AG09309 (cell line): Measurements from ENCODE around the gene CCSAP.

Experiments
- DNase-seq: peaks from one replicate; pipeline ENCODE4 v3.0.0-alpha.2; 2010; ENCODE audit warnings: low read depth
- H3K4me3 ChIP-seq: 2 replicates; pipeline ENCODE4 v1.5.1; 2011; ENCODE audit warnings: mild to moderate bottlenecking, low read depth, low read length, moderate library complexity; ENCODE audit not compliant: control insufficient read depth
- TF ChIP-seq, protein P1 (sequence below): IDR thresholded peaks from 2 replicates; pipeline ENCODE4 v1.5.1; 2011; ENCODE audit warnings: mild to moderate bottlenecking, low read depth, low read length, inconsistent platforms; ENCODE audit not compliant: insufficient read depth, control insufficient read depth; ENCODE audit errors: missing control alignments

Gene CCSAP, protein sequence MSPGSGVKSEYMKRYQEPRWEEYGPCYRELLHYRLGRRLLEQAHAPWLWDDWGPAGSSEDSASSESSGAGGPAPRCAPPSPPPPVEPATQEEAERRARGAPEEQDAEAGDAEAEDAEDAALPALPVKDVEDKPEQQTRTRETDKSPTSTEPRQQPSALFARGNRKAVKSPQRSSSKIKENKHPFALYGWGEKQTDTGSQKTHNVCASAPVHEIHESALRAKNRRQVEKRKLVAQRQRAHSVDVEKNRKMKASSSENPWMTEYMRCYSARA

DNA sequence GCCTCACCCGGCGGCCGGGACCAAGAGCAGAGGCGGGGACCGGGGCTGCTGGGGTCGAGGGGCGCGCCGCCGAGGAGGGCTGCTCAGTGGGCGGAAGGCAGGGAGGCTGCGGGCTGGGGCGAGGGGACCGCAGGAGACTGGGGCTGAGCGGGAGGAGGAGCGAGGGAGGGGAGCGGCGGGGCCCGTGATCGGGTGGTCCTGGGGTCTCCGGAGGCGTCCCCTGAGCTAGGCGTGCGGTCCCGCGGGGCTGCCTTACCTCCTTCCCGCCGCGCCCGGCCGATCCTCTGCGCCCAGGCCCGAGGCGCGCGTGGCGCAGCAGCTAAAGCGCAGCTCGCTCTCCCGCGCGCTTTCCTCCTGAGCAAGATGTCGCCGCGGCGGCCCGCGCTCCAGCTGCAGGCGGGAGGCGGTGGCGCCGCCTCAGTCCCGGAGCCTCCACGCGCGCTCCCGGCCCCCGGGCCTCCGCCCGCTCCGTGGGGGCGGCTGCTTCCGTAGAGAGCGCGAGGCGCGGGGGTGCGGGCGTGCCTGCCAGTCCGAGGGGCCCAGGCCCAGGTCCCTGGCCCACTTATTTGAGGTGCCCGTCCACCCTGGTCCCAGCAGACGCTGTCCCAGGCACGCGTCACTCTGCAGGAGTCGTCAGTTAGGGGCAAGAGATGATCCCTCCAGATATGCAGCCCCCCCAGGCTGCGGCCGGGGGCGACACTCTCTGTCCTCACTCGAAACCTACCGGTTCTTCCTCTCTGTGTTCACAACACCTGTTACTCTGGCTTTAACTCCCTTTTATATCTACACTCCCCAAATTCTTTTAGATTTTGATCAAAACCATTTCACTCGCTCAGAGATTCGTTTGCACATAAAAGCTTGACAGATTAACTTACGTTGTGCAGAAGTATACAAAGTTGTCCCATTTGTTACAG, at the start of gene CCSAP:
TSS of gene CCSAP (minus strand) at position 392 of the 914 bp plus-strand sequence. CDS start 582 bp downstream, outside the sequence.
- H3K4me3 ChIP-seq, result peak within 1 kb of the TSS; percentile 64
- no peak for DNase-seq
- TF ChIP-seq, protein P1, sequence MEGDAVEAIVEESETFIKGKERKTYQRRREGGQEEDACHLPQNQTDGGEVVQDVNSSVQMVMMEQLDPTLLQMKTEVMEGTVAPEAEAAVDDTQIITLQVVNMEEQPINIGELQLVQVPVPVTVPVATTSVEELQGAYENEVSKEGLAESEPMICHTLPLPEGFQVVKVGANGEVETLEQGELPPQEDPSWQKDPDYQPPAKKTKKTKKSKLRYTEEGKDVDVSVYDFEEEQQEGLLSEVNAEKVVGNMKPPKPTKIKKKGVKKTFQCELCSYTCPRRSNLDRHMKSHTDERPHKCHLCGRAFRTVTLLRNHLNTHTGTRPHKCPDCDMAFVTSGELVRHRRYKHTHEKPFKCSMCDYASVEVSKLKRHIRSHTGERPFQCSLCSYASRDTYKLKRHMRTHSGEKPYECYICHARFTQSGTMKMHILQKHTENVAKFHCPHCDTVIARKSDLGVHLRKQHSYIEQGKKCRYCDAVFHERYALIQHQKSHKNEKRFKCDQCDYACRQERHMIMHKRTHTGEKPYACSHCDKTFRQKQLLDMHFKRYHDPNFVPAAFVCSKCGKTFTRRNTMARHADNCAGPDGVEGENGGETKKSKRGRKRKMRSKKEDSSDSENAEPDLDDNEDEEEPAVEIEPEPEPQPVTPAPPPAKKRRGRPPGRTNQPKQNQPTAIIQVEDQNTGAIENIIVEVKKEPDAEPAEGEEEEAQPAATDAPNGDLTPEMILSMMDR, result no peak

DNA sequence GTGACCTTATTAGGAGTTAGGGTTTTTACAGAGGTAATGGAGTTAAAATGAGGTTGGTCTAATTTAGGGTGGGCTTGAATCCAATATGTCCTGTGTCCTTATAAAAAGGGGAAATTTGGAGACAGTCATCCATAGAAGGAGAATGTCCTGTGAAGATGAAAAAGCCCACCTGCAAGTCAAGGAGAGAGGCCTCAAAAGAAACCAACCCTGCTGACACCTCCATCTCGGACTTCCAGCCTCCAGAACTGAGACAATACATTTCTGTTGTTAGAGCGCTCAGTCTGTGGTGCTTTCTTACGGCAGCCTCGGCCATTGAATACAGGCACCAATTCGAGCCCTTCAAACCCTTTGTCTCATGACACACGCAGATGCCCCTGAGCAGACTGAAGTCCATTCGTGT, 47.3 kb upstream of the CCSAP start:
- no peak for DNase-seq
- TF ChIP-seq, protein P1, result no peak
- no peak overlapping the region for H3K4me3 ChIP-seq

DNA sequence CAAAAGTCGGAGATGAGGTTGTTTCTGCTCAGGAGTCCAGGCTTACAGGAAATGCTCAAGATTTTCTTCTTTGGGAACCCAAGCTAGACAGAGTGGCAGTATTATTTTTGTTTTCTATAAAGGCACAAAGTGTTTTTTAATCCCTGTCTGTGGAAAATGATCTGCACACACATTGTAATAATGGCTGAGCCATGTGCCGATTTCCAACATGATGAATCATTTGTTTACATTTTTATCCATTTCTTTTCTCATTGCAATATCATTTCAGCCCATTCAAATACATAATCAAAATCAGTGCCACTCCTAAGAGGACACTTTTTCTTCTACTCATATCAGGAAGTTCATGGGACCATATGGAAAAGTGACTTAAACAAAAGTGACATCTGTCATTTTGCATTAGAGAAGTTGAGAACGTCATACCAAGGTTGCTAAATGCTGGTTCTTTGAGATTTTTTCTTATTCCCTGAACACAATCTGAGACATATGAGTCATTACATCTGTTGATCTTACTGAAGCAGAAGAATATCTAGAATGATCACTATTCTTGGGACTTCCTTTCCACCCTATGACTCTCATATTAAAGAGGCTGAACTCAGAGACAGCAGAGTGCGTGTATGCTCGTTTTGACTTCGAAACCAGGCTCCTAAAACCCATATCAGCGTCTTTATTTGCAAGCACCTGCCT, 46.2 kb upstream of the CCSAP start:
- no peak overlapping the region for H3K4me3 ChIP-seq
- DNase-seq, result no peak
- TF ChIP-seq, protein P1, result no peak

DNA sequence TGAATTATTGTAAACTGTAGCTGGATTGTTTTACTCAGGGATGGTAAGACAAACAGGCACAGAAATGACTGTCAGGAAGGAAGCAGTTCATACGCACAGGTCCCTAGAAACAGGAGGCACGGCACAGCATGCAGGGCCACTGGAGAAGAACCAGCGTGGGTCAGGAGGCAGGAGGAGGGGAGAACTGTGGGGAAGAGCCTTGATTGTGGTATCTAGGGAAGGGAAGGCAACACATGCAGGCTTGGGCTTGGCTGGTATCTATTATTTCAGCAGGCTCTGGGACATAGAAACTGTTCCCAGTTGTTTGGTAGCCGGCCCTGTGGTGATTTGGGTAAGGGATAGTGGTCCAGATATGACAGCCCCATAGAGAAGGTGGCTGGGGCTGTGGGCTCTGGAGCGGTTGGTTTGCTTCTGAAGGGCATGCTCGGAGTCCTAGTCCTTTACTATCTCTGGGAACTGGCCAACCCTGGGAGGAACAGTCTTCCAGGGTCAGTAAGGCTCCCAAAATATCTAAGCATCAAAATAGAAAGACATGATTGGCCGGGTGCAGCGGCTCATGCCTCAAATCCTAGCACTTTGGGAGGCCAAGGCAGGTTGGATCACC, 43.1 kb upstream of the CCSAP start:
- no peak for DNase-seq
- TF ChIP-seq, protein P1, result no peak
- H3K4me3 ChIP-seq, result no peak overlapping the region

DNA sequence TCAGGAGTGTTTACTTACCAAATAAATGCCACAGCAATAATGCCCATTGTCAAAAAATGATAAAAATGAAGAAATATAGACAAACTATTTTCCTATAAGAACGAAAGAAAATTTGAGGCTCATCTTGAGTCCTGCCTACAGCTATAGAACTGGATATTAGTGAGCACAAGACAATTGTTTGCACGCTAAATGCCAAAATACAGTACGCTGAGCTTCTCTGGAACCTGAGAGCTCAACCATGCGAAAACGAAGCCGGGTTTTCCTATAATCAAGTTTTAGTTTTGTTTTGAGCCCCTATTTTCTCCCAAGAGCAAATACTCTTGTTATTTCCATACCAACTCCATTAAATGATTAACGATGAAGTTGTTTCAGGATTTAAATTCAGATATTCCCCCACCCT, 42.0 kb upstream of the CCSAP start:
- TF ChIP-seq, protein P1, result no peak
- DNase-seq, result no peak

DNA sequence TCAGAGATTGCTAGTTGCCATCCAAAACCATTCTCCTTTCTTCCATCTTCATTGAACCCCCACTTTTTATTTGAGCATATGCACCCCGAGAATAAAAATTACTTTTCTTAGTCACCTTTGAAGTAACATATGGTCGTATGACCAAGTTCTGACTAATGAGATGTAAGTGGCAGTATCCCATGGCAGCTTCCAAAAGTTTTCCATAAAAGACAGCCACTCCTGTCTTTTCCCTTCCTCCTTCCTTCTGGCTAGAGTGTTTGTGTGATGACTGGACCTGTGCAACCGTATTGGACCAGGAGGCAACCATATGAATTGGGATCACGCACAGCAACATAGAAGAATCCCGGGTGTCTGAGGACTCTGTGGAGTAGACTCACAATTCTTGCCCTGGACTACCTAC, 41.1 kb upstream of the CCSAP start:
- H3K4me3 ChIP-seq, result no peak overlapping the region
- DNase-seq, result no peak
- TF ChIP-seq, protein P1, result no peak

More for the DNA sequence above, 42.0 kb upstream of the CCSAP start:
- no peak overlapping the region for H3K4me3 ChIP-seq
